Memory B cell (primary cell): ENCODE measurements around the gene TNC.

Source experiments
- ATAC-seq: fragments of 150-1000 bp; cut with Tn5 transposase; 2 replicates; pipeline ENCODE4 v1.10.0; 2021; ENCODE audit warnings: low read depth, mild to moderate bottlenecking, moderate library complexity
- DNase-seq, 2 donors: peaks; one replicate each; pipeline ENCODE4 v3.0.0; 2022; ENCODE audit warnings: low spot score in 2 of 2
- H3K27ac Mint-ChIP-seq: one replicate; pipeline ENCODE4 v1.8.0; 2022; ENCODE audit warnings: mild to moderate bottlenecking, moderate library complexity, mixed read lengths
- H3K27me3 Mint-ChIP-seq: one replicate; pipeline ENCODE4 v1.8.0; 2022; ENCODE audit warnings: mixed read lengths
- H3K36me3 Mint-ChIP-seq: one replicate; pipeline ENCODE4 v1.8.0; 2022; ENCODE audit warnings: mild to moderate bottlenecking, mixed read lengths
- H3K4me1 Mint-ChIP-seq: one replicate; pipeline ENCODE4 v1.8.0; 2022; ENCODE audit warnings: mixed read lengths
- H3K4me3 Mint-ChIP-seq: one replicate; pipeline ENCODE4 v1.8.0; 2022; ENCODE audit warnings: mild to moderate bottlenecking, moderate library complexity, mixed read lengths
- H3K9me3 Mint-ChIP-seq: one replicate; pipeline ENCODE4 v1.8.0; 2022; ENCODE audit warnings: mixed read lengths

The TNC gene

DNA sequence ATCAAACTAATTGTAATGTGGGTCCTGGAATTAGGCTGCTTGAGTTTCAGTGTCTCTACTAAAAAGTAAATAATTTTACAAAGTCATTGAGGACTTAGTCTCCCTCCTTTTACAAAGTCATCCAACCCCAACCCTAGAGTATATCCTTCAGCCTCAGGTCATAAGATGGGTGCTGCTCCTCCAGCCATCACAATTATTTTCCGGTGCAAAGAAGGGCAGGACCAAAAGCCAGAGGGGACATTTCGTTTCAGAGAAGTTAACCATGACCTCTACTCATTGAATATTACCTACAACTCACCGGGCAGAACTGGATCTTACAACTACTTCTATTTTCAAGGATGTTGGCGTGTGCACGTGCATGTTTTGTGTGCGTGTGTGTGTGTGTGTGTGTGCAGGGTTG, 127.1 kb downstream of the TNC start:
- DNase-seq (no peak), ATAC-seq (no peak)
- H3K4me3 Mint-ChIP-seq = no peak overlapping the region
- no peak overlapping the region for H3K27ac Mint-ChIP-seq
- H3K27me3 Mint-ChIP-seq = peaks cover 4% of the 10 kb centered on the region
- no peaks in the 10 kb centered on the region for H3K9me3 Mint-ChIP-seq
- peaks cover 5% of the 10 kb centered on the region for H3K4me1 Mint-ChIP-seq
- H3K36me3 Mint-ChIP-seq = no peaks in the 10 kb centered on the region

DNA sequence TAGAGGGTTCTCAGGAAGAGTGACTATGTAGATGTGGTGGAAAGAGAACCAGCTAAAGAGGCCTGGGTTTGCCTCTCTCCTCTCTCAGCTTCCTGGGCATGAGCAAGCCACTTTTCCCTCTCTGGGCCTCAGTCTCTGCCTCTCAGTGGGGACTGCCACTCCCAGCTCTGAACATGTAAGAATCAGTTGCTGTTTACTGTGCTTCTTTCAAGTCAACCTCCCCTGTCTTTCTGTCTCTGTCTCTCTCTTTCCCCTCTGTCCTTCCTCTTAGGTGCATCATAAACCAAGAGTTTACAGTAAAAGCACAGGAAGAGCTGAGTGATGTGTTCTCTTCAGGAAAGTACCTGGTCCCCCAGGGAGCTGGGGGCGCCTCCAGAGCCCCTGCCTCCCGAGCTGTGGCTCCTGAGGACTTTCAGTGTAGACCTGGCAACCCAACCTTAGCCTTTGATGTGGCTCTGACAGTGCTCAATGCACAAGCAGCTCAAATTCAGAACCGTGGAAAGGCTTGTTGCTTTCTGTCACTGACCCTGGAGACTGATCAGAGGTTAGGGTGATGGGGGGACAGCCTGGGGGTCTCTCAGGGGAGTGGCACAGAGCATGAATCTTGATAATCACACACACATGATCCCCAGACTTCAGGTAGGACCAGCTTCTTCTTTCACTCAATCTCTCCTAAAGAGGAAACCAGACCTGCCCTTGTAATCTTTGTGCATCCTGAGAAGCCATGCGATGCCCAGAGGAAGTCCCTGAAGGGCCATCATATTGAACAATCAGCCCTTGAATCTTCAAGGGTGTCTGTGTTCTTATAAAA, 128.2 kb downstream of the TNC start:
- ATAC-seq (no peak), DNase-seq (no peak)
- Mint-ChIP-seq H3K27me3 (peaks cover 6% of the 10 kb centered on the region), H3K36me3 (no peaks in the 10 kb centered on the region), H3K4me3 (no peak overlapping the region), H3K27ac (no peak overlapping the region), H3K4me1 (peaks cover 5% of the 10 kb centered on the region), H3K9me3 (no peaks in the 10 kb centered on the region)

DNA sequence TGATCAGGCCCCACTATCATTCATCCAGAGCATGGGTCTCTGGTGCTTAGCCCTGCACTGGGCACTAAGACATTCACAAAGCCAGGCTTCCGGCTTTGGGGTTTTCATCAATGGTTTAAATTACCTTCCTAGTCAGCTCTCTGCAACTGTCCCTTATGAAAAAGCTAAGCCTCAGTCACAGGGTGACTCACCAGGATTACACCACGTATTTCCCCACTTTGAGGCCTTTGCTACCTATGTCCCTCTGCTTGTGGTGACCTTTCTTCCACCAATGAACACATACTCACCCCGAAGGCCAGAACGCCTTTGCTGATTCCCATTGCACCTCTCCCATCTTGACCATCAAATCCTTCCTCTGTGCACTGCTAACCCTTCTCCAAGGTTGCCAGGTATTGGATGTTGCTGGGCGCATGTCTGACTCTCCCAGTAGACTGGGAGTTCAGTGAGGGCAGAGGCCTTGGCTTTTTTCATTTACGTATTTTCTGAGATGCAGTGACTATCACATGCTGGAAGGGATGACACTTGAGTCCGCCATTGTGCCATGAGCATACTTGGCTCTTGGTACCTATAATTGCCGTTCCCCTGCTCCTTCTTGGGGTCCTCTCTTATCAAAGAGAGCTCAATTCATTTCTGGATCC, 128.9 kb downstream of the TNC start:
- no peaks in the 10 kb centered on the region for H3K36me3 Mint-ChIP-seq
- H3K4me3 Mint-ChIP-seq = no peak overlapping the region
- peaks cover 6% of the 10 kb centered on the region for H3K27me3 Mint-ChIP-seq
- H3K4me1 Mint-ChIP-seq = peaks cover 5% of the 10 kb centered on the region
- no peaks in the 10 kb centered on the region for H3K9me3 Mint-ChIP-seq
- ATAC-seq (no peak), DNase-seq (no peak)
- no peak overlapping the region for H3K27ac Mint-ChIP-seq

DNA sequence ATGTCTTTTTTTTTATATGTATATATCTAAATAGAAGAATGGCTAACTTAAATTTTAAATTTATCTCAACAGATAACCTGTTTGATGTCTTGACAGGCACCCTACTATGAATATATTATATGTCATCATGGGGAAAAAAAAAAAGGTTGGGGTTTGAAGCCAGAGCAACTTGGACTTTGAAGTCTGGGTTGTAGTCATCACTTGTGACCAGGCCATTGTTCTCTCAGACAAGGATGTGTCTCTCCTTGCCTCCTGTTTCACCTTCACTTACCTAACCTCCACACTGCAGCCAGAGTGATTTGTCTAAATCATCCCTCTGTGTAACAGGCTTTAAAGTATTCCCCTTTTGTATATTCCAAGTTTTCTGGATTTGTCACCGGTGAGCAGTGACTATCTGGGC, 130.8 kb downstream of the TNC start:
- Mint-ChIP-seq H3K9me3 (no peaks in the 10 kb centered on the region), H3K27ac (no peak overlapping the region), H3K4me1 (peaks cover 5% of the 10 kb centered on the region), H3K36me3 (no peaks in the 10 kb centered on the region), H3K4me3 (no peak overlapping the region), H3K27me3 (peaks cover 2% of the 10 kb centered on the region)
- no peak for DNase-seq
- no peak for ATAC-seq

DNA sequence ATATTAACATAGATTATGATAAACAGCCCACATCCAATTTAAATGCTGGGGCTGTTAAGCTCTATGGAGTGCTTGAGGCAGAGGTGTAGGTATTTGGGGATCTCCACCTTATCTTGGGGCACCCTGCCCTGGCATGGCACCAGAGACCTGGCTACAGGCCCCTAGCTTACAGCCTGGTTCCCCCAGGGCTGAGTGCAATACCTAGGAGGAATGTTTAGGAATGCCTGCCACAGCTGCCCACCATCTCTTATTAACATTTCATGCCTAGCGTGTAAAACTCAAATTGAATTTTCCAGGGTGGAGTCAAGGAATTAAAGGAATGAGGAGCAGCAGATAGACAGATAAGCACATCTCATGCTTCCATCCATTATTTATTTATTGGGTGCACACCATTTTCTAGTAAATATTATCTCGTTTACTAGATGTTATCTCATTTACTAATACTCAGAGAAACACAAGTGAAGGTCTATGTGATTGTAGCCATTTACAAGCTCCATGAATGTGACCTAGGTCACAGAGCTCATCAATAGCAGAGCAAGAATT, 131.9 kb downstream of the TNC start:
- Mint-ChIP-seq H3K9me3 (no peaks in the 10 kb centered on the region), H3K36me3 (no peaks in the 10 kb centered on the region), H3K4me1 (peaks cover 5% of the 10 kb centered on the region), H3K27me3 (peaks cover 2% of the 10 kb centered on the region), H3K27ac (no peak overlapping the region), H3K4me3 (no peak overlapping the region)
- no peak for ATAC-seq
- DNase-seq = no peak

DNA sequence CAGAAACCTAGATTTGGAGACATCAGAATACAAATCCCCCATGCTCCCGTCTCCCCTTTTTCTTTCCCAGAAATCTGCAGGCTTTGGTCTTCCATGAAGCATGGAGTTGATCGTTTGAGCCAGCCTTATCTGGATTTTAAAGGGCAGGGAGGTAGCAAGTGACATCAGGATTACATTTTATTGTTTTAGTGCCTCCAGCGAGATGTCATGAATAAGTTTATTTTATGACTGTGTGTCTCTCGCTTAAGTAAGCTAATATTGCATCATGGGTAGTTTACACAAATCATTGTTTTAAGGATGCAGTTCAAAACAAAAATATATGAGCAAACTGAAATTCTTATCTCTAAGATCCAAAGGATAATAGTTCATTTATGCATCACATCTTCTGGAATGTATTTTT, 136.9 kb downstream of the TNC start:
- ATAC-seq = no peak
- H3K36me3 Mint-ChIP-seq = no peaks in the 10 kb centered on the region
- no peak overlapping the region for H3K4me3 Mint-ChIP-seq
- H3K27ac Mint-ChIP-seq = no peak overlapping the region
- peaks cover 7% of the 10 kb centered on the region for H3K27me3 Mint-ChIP-seq
- no peak for DNase-seq
- H3K4me1 Mint-ChIP-seq = no peaks in the 10 kb centered on the region
- H3K9me3 Mint-ChIP-seq = peaks cover 2% of the 10 kb centered on the region

DNA sequence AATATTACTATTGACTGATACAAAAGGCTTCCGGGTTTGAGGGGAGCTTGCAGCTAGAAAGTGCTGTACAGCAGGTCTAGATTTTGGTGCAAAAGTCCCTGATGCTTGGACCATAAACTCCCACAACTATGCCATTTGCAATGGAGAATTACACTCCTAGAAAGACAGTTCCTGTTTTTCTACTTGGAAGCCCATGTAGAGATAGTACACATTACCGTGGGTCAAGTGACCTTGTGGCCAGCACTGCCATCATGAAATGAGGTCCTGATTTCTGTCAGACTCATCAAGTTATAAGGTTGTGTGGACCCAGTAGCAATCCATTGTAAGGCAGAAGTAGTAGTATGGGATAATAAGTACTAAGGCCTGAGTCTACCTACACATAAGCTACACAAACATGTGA, 144.7 kb downstream of the TNC start:
- Mint-ChIP-seq H3K9me3 (no peaks in the 10 kb centered on the region), H3K4me1 (no peaks in the 10 kb centered on the region), H3K27ac (no peak overlapping the region), H3K4me3 (no peak overlapping the region), H3K36me3 (no peaks in the 10 kb centered on the region), H3K27me3 (peaks cover 1% of the 10 kb centered on the region)
- ATAC-seq = no peak
- no peak for DNase-seq

DNA sequence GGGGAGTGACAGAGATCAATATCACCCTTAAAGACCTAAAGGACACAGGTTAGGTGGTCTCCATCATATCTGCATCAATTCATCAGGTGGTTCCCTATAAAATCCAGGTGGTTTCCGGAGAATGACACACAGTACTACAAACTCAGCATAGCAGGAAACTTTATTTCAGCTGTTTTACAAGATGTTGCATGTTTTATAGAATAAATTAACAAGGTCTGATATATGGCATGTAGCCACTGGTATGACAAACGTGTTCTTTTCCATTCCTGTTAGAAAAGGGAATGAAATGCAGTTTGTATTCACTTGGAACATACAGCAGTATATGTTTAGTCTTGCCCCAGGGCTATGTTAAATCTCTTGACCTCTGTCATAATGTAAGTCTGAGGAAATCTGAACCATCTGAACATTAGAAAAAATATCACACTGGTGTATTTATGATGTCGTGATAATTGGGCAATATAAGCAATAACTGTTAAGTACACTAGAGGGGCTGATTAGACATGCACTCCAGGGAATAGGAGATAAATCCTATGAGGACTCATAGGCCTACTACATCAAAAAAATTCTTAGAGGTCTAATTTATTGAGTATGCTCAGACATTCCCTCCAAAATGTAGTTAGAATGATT, 145.3 kb downstream of the TNC start:
- no peak for ATAC-seq
- H3K4me1 Mint-ChIP-seq = no peaks in the 10 kb centered on the region
- no peaks in the 10 kb centered on the region for H3K36me3 Mint-ChIP-seq
- peaks cover 2% of the 10 kb centered on the region for H3K27me3 Mint-ChIP-seq
- H3K9me3 Mint-ChIP-seq = no peaks in the 10 kb centered on the region
- DNase-seq = no peak
- no peak overlapping the region for H3K27ac Mint-ChIP-seq
- H3K4me3 Mint-ChIP-seq = no peak overlapping the region
